Neural cell (in vitro differentiated cells): Measurements from ENCODE around the gene DCUN1D3.

Experiments
- CTCF ChIP-seq: fragments of 450-650 bp; IDR thresholded peaks from 2 replicates; pipeline ENCODE4 v1.5.1; 2014; ENCODE audit warnings: antibody characterized with exemption, mild to moderate bottlenecking, moderate library complexity; ENCODE audit not compliant: poor library complexity, severe bottlenecking
- EZH2 ChIP-seq: fragments of 200-600, 300-800 bp; shearing (Covaris generic), sonication (generic); IDR thresholded peaks from 2 replicates; pipeline ENCODE4 v1.6.1; 2014; ENCODE audit warnings: antibody characterized with exemption, low read length, borderline replicate concordance, mild to moderate bottlenecking; ENCODE audit not compliant: insufficient read depth, poor library complexity, severe bottlenecking
- POLR2AphosphoS5 ChIP-seq: IDR thresholded peaks from 2 replicates; pipeline ENCODE4 v1.6.1; 2012
- RAD21 ChIP-seq: fragments of 450-650 bp; conservative IDR thresholded peaks from 2 replicates; pipeline ENCODE4 v1.6.1; 2014; ENCODE audit warnings: antibody characterized with exemption, mild to moderate bottlenecking, moderate library complexity
- SMC3 ChIP-seq: fragments of 450-650 bp; conservative IDR thresholded peaks from 2 replicates; pipeline ENCODE4 v1.6.1; 2014; ENCODE audit warnings: antibody characterized with exemption, mild to moderate bottlenecking, moderate library complexity; ENCODE audit not compliant: poor library complexity
- TAF1 ChIP-seq: IDR thresholded peaks from 2 replicates; pipeline ENCODE4 v1.6.1; 2012; ENCODE audit warnings: low read depth

- TF ChIP-seq EZH2 (no peak), CTCF (no peak), TAF1 (no peak), RAD21 (no peak), POLR2AphosphoS5 (no peak), SMC3 (no peak)
Observed at GRCh38 chr16:20874088-20874581, 26.0 kb downstream of the DCUN1D3 start.
